Right lobe of liver (tissue), 6 donors: ENCODE results near the gene MBNL2. TPM values are rescaled to one million over a fixed set of nuclear protein-coding genes. Genes with fewer than 3 reads are reported as not detected.

Experiments
- ATAC-seq, 4 donors: fragments of 200-7000 bp; cut with Tn5 transposase; one replicate each; pipeline ENCODE4 v1.9.1; 2020; ENCODE audit warnings: mild to moderate bottlenecking in 4 of 4, moderate library complexity in 4 of 4
- DNase-seq, 3 donors: peaks; one replicate each; pipeline ENCODE4 v3.0.0-alpha.2; 2020
- H3K27ac ChIP-seq, 3 donors: fragments of 200-600 bp; one replicate each; pipeline ENCODE4 v1.8.0; 2022
- H3K27me3 ChIP-seq, 2 donors: fragments of 200-600 bp; one replicate each; pipeline ENCODE4 v1.8.0; 2022
- H3K36me3 ChIP-seq, 4 donors: fragments of 200-600 bp; sonication (generic) in 1 of 4; one replicate each; pipeline versions ENCODE4 v1.5.1 to v1.8.0; 2017 to 2022; ENCODE audit warnings: control low read depth in 1 of 4
- H3K4me1 ChIP-seq, 4 donors: fragments of 200-600 bp; sonication (generic) in 1 of 4; one replicate each; pipeline versions ENCODE4 v1.5.1 to v1.8.0; 2017 to 2022; ENCODE audit warnings: control low read depth in 1 of 4
- H3K4me3 ChIP-seq, 3 donors: fragments of 200-600 bp; one replicate each; pipeline ENCODE4 v1.8.0; 2022
- H3K9me3 ChIP-seq, 4 donors: fragments of 200-600 bp; sonication (generic) in 1 of 4; one replicate each; pipeline versions ENCODE4 v1.5.1 to v1.8.0; 2017 to 2022; ENCODE audit warnings: control low read depth in 1 of 4
- CTCF ChIP-seq, 4 donors: fragments of 200-600 bp in 3 of 4; fragments of 450-650 bp in 1 of 4; IDR thresholded peaks; one replicate each; pipeline versions ENCODE4 v1.5.1 to v1.8.0; 2016 to 2022; ENCODE audit warnings: antibody characterized with exemption in 4 of 4, mild to moderate bottlenecking in 2 of 4
- POLR2A ChIP-seq: fragments of 450-650 bp; IDR thresholded peaks from one replicate; pipeline ENCODE4 v1.6.1; 2017; ENCODE audit warnings: antibody characterized with exemption, mild to moderate bottlenecking
- WGBS: methylation state at CpG from one replicate; pipeline ENCODE4 v1.1.6; 2018; ENCODE audit warnings: low coverage, low lambda C conversion rate; ENCODE audit not compliant: insufficient coverage; ENCODE audit errors: missing lambda C conversion rate; 5-methylcytosine and 5-hydroxymethylcytosine counted together
- intact Hi-C, 2 donors: fragments of 100-400 bp; cut with DNase I; formaldehyde crosslinking; loops; one replicate each; pipeline versions ENCODE4 v1.11.2 to v1.14.1; 2022
- total RNA-seq, 6 experiments: library from RNA; depleted of rRNA in 2 of 6; stranded (reverse); fragments of >200 nt in 2 of 6; fragmentation: NEBNext Ultra II Directional in 3 of 6; extraction: Animal tissue kit (Norgen Biotek cat#: 25700) in 3 of 6; gene quantifications; one replicate each; pipeline versions ENCODE4 v1.1.0 to v1.2.4, GENCODE V29; 2016 to 2023
- donor health status: DM: no; HTN: yes; CAD: no.
- donor health status: DM: no; HTN: no; CAD: no.
- donor health status: DM: no; HTN: no; CAD: no.
- donor health status: DM: no; HTN: yes; CAD: no.
- donor health status: DM: no; HTN: yes; CAD: no.

Gene MBNL2
- total RNA-seq, 6 experiments from 2014 or later = 30.3 to 135 (median 81.5) TPM

- intact Hi-C loops = no loop called here
- H3K4me3 ChIP-seq = no peak overlapping the region
- 35% methylated on average over 4 of the region's 4 CpGs for WGBS
- H3K27ac ChIP-seq = no peak overlapping the region
- H3K9me3 ChIP-seq = no peaks in the 10 kb centered on the region
- TF ChIP-seq CTCF (IDR thresholded peaks at IDR 0.05) (no peak), POLR2A (no peak)
- no peaks in the 10 kb centered on the region for H3K27me3 ChIP-seq
- DNase-seq (no peak), ATAC-seq (peak; percentile 19 to 63 (median 38))
- peaks cover 0 to 14% (median 0%) of the 10 kb centered on the region in 4 donors for H3K4me1 ChIP-seq
- peaks cover 0 to 20% (median 7%) of the 10 kb centered on the region in 4 donors for H3K36me3 ChIP-seq
These were observed 110.6 kb downstream of the MBNL2 start for GRCh38 chr13:97332742-97333141.

GRCh38 chr13:97333983-97334382 is 111.8 kb downstream of the MBNL2 start:
- peaks cover 0 to 20% (median 7%) of the 10 kb centered on the region in 4 donors for H3K36me3 ChIP-seq
- intact Hi-C loops = no loop called here
- H3K27ac ChIP-seq = no peak overlapping the region
- no peak overlapping the region for H3K4me3 ChIP-seq
- H3K4me1 ChIP-seq = peaks cover 0 to 22% (median 0%) of the 10 kb centered on the region in 4 donors
- no peaks in the 10 kb centered on the region for H3K27me3 ChIP-seq
- ATAC-seq (no peak), DNase-seq (no peak)
- TF ChIP-seq CTCF (IDR thresholded peaks at IDR 0.05) = no peak
- no peak for TF ChIP-seq POLR2A
- no peaks in the 10 kb centered on the region for H3K9me3 ChIP-seq
- 93% methylated on average over 6 of the region's 6 CpGs for WGBS

GRCh38 chr13:97334690-97335089 is 112.6 kb downstream of the MBNL2 start:
- peaks cover 0 to 22% (median 0%) of the 10 kb centered on the region in 4 donors for H3K4me1 ChIP-seq
- TF ChIP-seq CTCF (IDR thresholded peaks at IDR 0.05) = no peak
- TF ChIP-seq POLR2A = no peak
- H3K36me3 ChIP-seq = peaks cover 0 to 20% (median 7%) of the 10 kb centered on the region in 4 donors
- H3K4me3 ChIP-seq = no peak overlapping the region
- H3K9me3 ChIP-seq = no peaks in the 10 kb centered on the region
- no peak overlapping the region for H3K27ac ChIP-seq
- 97% methylated on average over 3 of the region's 3 CpGs for WGBS
- DNase-seq (no peak), ATAC-seq (no peak)
- intact Hi-C loops = no loop called here
- no peaks in the 10 kb centered on the region for H3K27me3 ChIP-seq

GRCh38 chr13:97335488-97336134 is 113.5 kb downstream of the MBNL2 start:
- Histone ChIP-seq H3K27me3 (no peaks in the 10 kb centered on the region), H3K4me1 (peaks cover 0 to 26% (median 0%) of the 10 kb centered on the region in 4 donors), H3K27ac (no peak overlapping the region), H3K9me3 (no peaks in the 10 kb centered on the region), H3K4me3 (no peak overlapping the region), H3K36me3 (peaks cover 0 to 20% (median 7%) of the 10 kb centered on the region in 4 donors)
- intact Hi-C loops = no loop called here
- DNase-seq (no peak), ATAC-seq (no peak)
- 49% methylated on average over 5 of the region's 6 CpGs for WGBS
- TF ChIP-seq POLR2A = no peak
- no peak for TF ChIP-seq CTCF (IDR thresholded peaks at IDR 0.05)
